ENCODE results near the gene TAS1R1. TPM values are rescaled to one million over a fixed set of nuclear protein-coding genes. Genes with fewer than 3 reads are reported as not detected.
A peak's percentile ranks its signal among the peaks of the same experiment; 100 is the strongest.

Gene TAS1R1
- polyA plus RNA-seq, 2 of the 4 experiments (the other 2 are of a cell fraction) = not detected

- TF ChIP-seq FOSL2 (IDR thresholded peaks at IDR 0.05) = no peak
- peak; percentile 78 for TF ChIP-seq FOSL2 (CRISPR knock-in tag; IDR thresholded peaks at IDR 0.05)
- TF ChIP-seq REST (IDR thresholded peaks at IDR 0.05) = peak; percentile 33; the same call in 1 of the 2 replicates
- no peak for TF ChIP-seq ELK1 (IDR thresholded peaks at IDR 0.05; ENCODE audit: low read depth, low read length)
- peak; percentile 96 for TF ChIP-seq POLR2A (IDR thresholded peaks at IDR 0.05; ENCODE audit: low read length)
These were observed 47.6 kb downstream of the TAS1R1 start, which contains the start of gene KLHL21 (continued) for GRCh38 chr1:6602669-6603237.

GRCh38 chr1:6603238-6603914, 48.3 kb downstream of the TAS1R1 start:
- Histone ChIP-seq H3K4me1 (peaks cover 13% of the 10 kb centered on the region; the same call in 2 of the 3 replicates), H3K27ac (peak overlapping the region; percentile 73 to 93), H3K9me3 (no peaks in the 10 kb centered on the region), H3K4me2 (peak overlapping the region; percentile 90), H3K4me3 (peak overlapping the region; percentile 72)
- TF ChIP-seq POLR2AphosphoS2 (conservative IDR thresholded peaks at IDR 0.05; ENCODE audit: low read length) = no peak
- no peak for TF ChIP-seq NFE2L2 (conservative IDR thresholded peaks at IDR 0.05; ENCODE audit: low read length)
- TF ChIP-seq CHD4 (IDR thresholded peaks at IDR 0.05; ENCODE audit: borderline replicate concordance) = no peak
- TF ChIP-seq HOXB5 (CRISPR knock-in tag; IDR thresholded peaks at IDR 0.05) = no peak
- no peak for TF ChIP-seq FOXS1 (CRISPR knock-in tag; IDR thresholded peaks at IDR 0.05)
- no peak for TF ChIP-seq CEBPB (IDR thresholded peaks at IDR 0.05)
- no peak for TF ChIP-seq HMGXB4 (CRISPR knock-in tag; IDR thresholded peaks at IDR 0.05; ENCODE audit: borderline replicate concordance)
- no peak for TF ChIP-seq JUN (IDR thresholded peaks at IDR 0.05)
- TF ChIP-seq FOSL2 (IDR thresholded peaks at IDR 0.05) = no peak
- TF ChIP-seq FOSL2 (CRISPR knock-in tag; IDR thresholded peaks at IDR 0.05) = no peak
- TF ChIP-seq ZSCAN20 (CRISPR knock-in tag; IDR thresholded peaks at IDR 0.05) = no peak
- no peak for TF ChIP-seq ZNF302 (CRISPR knock-in tag; IDR thresholded peaks at IDR 0.05)
- no peak for TF ChIP-seq CHD2 (IDR thresholded peaks at IDR 0.05; ENCODE audit: low read length, partially characterized antibody)
- no peak for TF ChIP-seq E2F6 (IDR thresholded peaks at IDR 0.05; ENCODE audit: borderline replicate concordance, low read depth)
- TF ChIP-seq NR3C1 (IDR thresholded peaks at IDR 0.05) = no peak
- no peak for TF ChIP-seq ELK1 (IDR thresholded peaks at IDR 0.05; ENCODE audit: low read depth, low read length)
- TF ChIP-seq ZC3H11A (IDR thresholded peaks at IDR 0.05) = no peak
- TF ChIP-seq CBX8 (IDR thresholded peaks at IDR 0.05) = no peak
- no peak for TF ChIP-seq HES2 (IDR thresholded peaks at IDR 0.05)
- no peak for TF ChIP-seq EP300 (IDR thresholded peaks at IDR 0.05)
- no peak for TF ChIP-seq MYC (IDR thresholded peaks at IDR 0.05; ENCODE audit: borderline replicate concordance, low read length)
- 60% methylated on average over 34 of the region's 36 CpGs for WGBS (ENCODE audit: missing lambda C conversion rate)
- FAIRE-seq (no peak), DNase-seq (ENCODE audit: low read depth in 1 of 2, low spot score in 1 of 2) (peak in 1 of 2 experiments; percentile 18), ATAC-seq (peak; percentile 10 to 20; a peak in 3 of 6 replicates)
- POLR2A ChIA-PET = no interaction called here
- CTCF ChIA-PET = interaction anchor here (1.7 kb wide), 1 partner anchor 9 kb away, joined by 5 read pairs; no protein-coding TSS in a partner anchor

Measured in A549 (cell line).